Fibroblast of lung (primary cell): Measurements from ENCODE around the gene OR6S1.

Experiments
- CTCF ChIP-seq, 2 donors: IDR thresholded peaks in 1 of 2; conservative IDR thresholded peaks in 1 of 2; 1 replicate in 1 of 2; 2 replicates in 1 of 2; pipeline ENCODE4 v1.5.1; 2011 to 2012; ENCODE audit warnings: low read length in 2 of 2, control low read depth in 1 of 2, inconsistent platforms in 1 of 2, low read depth in 1 of 2, mild to moderate bottlenecking in 1 of 2
- EZH2 ChIP-seq: IDR thresholded peaks from 2 replicates; pipeline ENCODE4 v1.5.1; 2012; ENCODE audit warnings: low read length, control low read depth, mild to moderate bottlenecking; ENCODE audit errors: missing control alignments

- TF ChIP-seq CTCF (conservative IDR thresholded peaks at IDR 0.05 in 1 of 2, IDR thresholded peaks at IDR 0.05 in 1 of 2; ENCODE audit: low read depth in 1 of 2, low read length in 2 of 2): no peak
- no peak for TF ChIP-seq EZH2
Observed at GRCh38 chr14:20612403-20612802, 29.1 kb downstream of the OR6S1 start.
